Endodermal cell (in vitro differentiated cells): ENCODE measurements around the gene FAM237A. TPM values are rescaled to one million over a fixed set of nuclear protein-coding genes. Genes with fewer than 3 reads are reported as not detected.

ENCODE experiments used
- DNase-seq: peaks from one replicate; pipeline ENCODE4 v3.0.0-alpha.2; 2017
- H3K27ac ChIP-seq: 2 replicates; pipeline ENCODE4 v1.5.1; 2013; ENCODE audit warnings: mild to moderate bottlenecking, low read depth, low read length, moderate library complexity
- H3K27me3 ChIP-seq: 2 replicates; pipeline ENCODE4 v1.6.1; 2013; ENCODE audit warnings: mild to moderate bottlenecking, low read length, moderate library complexity; ENCODE audit not compliant: insufficient read depth, control insufficient read depth, poor library complexity, severe bottlenecking
- H3K36me3 ChIP-seq: 2 replicates; pipeline ENCODE4 v1.7.0; 2013; ENCODE audit warnings: mild to moderate bottlenecking, low read length, moderate library complexity; ENCODE audit not compliant: control insufficient read depth, insufficient read depth
- H3K4me1 ChIP-seq: one replicate; pipeline ENCODE4 v1.7.0; 2013; ENCODE audit warnings: low read length; ENCODE audit not compliant: control insufficient read depth, insufficient read depth
- H3K4me3 ChIP-seq: 2 replicates; pipeline ENCODE4 v1.5.1; 2013; ENCODE audit warnings: mild to moderate bottlenecking, low read length, moderate library complexity
- H3K9ac ChIP-seq: 2 replicates; pipeline ENCODE4 v1.6.1; 2013; ENCODE audit warnings: mild to moderate bottlenecking, low read length, moderate library complexity; ENCODE audit not compliant: poor library complexity, severe bottlenecking; ENCODE audit errors: extremely low read depth
- H3K9me3 ChIP-seq: 2 replicates; pipeline ENCODE4 v1.6.1; 2013; ENCODE audit warnings: mild to moderate bottlenecking, low read length, moderate library complexity; ENCODE audit not compliant: control insufficient read depth
- H3K27ac Mint-ChIP-seq: 2 replicates; pipeline ENCODE4 v1.8.0; 2020; ENCODE audit warnings: mixed read lengths
- H3K27me3 Mint-ChIP-seq: 2 replicates; pipeline ENCODE4 v1.8.0; 2021; ENCODE audit warnings: mild to moderate bottlenecking, mixed read lengths; ENCODE audit not compliant: insufficient read depth
- H3K36me3 Mint-ChIP-seq: 2 replicates; pipeline ENCODE4 v1.8.0; 2020; ENCODE audit warnings: low read depth, mixed read lengths
- H3K4me1 Mint-ChIP-seq: 2 replicates; pipeline ENCODE4 v1.8.0; 2020; ENCODE audit warnings: mixed read lengths
- H3K4me3 Mint-ChIP-seq: 2 replicates; pipeline ENCODE4 v1.8.0; 2020; ENCODE audit warnings: mild to moderate bottlenecking, moderate library complexity, mixed read lengths
- H3K9me3 Mint-ChIP-seq: 2 replicates; pipeline ENCODE4 v1.8.0; 2020; ENCODE audit warnings: mild to moderate bottlenecking, mixed read lengths
- CTCF ChIP-seq: fragments of 200-600 bp; sonication (generic); conservative IDR thresholded peaks from 2 replicates; pipeline ENCODE4 v1.5.0; 2021; ENCODE audit warnings: antibody characterized with exemption, mild to moderate bottlenecking
- WGBS, 2 experiments: methylation state at CpG; one replicate each; pipeline versions ENCODE4 v1.1.5 to v1.1.7; 2013; ENCODE audit warnings: missing lambda C conversion rate in 2 of 2, mixed read lengths in 1 of 2; ENCODE audit not compliant: insufficient coverage in 1 of 2, insufficient read length in 1 of 2; 5-methylcytosine and 5-hydroxymethylcytosine counted together
- total RNA-seq, 2 donors: library from RNA; stranded (reverse); fragmentation: NEBNext Ultra II Directional in 1 of 2; extraction: Animal tissue kit (Norgen Biotek cat#: 25700) in 1 of 2; gene quantifications; 2 replicates in 1 of 2; 3 replicates in 1 of 2; pipeline ENCODE4 v1.2.1, GENCODE V29; 2021

FAM237A gene
- total RNA-seq, 2 donors from 2014 or later = not detected

- H3K4me3 ChIP-seq = no peak overlapping the region
- DNase-seq = peak; percentile 55
- Mint-ChIP-seq H3K4me1 (peaks cover 11% of the 10 kb centered on the region), H3K36me3 (peaks cover 11% of the 10 kb centered on the region), H3K9me3 (peaks cover 6% of the 10 kb centered on the region), H3K27me3 (no peaks in the 10 kb centered on the region), H3K4me3 (no peak overlapping the region), H3K27ac (no peak overlapping the region)
- H3K9ac ChIP-seq = no peak overlapping the region
- no peak for TF ChIP-seq CTCF
- 92 to 94% methylated on average over 5 to 6 of the region's 6 CpGs for WGBS, 2 experiments
- H3K9me3 ChIP-seq = peaks cover 11% of the 10 kb centered on the region
- H3K27ac ChIP-seq = no peak overlapping the region
- peaks cover 6% of the 10 kb centered on the region for H3K36me3 ChIP-seq
- H3K27me3 ChIP-seq = no peaks in the 10 kb centered on the region
- H3K4me1 ChIP-seq = peaks cover 2% of the 10 kb centered on the region
Observed at GRCh38 chr2:206614811-206615210, 27.5 kb upstream of the FAM237A start.

GRCh38 chr2:206615417-206616089, 26.7 kb upstream of the FAM237A start:
- Histone ChIP-seq H3K4me3 (no peak overlapping the region), H3K9ac (no peak overlapping the region), H3K9me3 (peaks cover 11% of the 10 kb centered on the region), H3K27me3 (no peaks in the 10 kb centered on the region), H3K36me3 (peaks cover 6% of the 10 kb centered on the region), H3K4me1 (peaks cover 2% of the 10 kb centered on the region), H3K27ac (no peak overlapping the region)
- Mint-ChIP-seq H3K36me3 (peaks cover 11% of the 10 kb centered on the region), H3K9me3 (peaks cover 6% of the 10 kb centered on the region), H3K4me3 (no peak overlapping the region), H3K27ac (no peak overlapping the region), H3K4me1 (peaks cover 8% of the 10 kb centered on the region), H3K27me3 (no peaks in the 10 kb centered on the region)
- DNase-seq = no peak
- peak; percentile 38 for TF ChIP-seq CTCF
- WGBS, 2 experiments = 79 to 80% methylated on average over 5 to 7 of the region's 7 CpGs

GRCh38 chr2:206616151-206616550, 26.1 kb upstream of the FAM237A start:
- no peaks in the 10 kb centered on the region for H3K4me1 ChIP-seq
- peaks cover 6% of the 10 kb centered on the region for H3K36me3 ChIP-seq
- DNase-seq = no peak
- Mint-ChIP-seq H3K4me1 (peaks cover 8% of the 10 kb centered on the region), H3K9me3 (peaks cover 6% of the 10 kb centered on the region), H3K36me3 (peaks cover 11% of the 10 kb centered on the region), H3K4me3 (no peak overlapping the region), H3K27me3 (no peaks in the 10 kb centered on the region), H3K27ac (no peak overlapping the region)
- no peak overlapping the region for H3K9ac ChIP-seq
- no peak overlapping the region for H3K27ac ChIP-seq
- no peak for TF ChIP-seq CTCF
- no peak overlapping the region for H3K4me3 ChIP-seq
- 82 to 90% methylated on average over 2 of the region's 2 CpGs for WGBS, 2 experiments
- H3K9me3 ChIP-seq = peaks cover 11% of the 10 kb centered on the region
- H3K27me3 ChIP-seq = no peaks in the 10 kb centered on the region
